DMS53 treated with DMSO at 0.1 percent for 48 hours (cell line): ENCODE data around the gene ADO.

ENCODE experiments used
- DNase-seq: peaks from one replicate; lab custom pipeline; 2025; ENCODE audit not compliant: unreplicated experiment; lab: John Stamatoyannopoulos, UW

Gene ADO

GRCh38 chr10:62792261-62792660 is 12.3 kb upstream of the ADO start:
- no peak for DNase-seq

- DNase-seq = no peak
Observed at GRCh38 chr10:62794306-62794705, 10.2 kb upstream of the ADO start.

DNA sequence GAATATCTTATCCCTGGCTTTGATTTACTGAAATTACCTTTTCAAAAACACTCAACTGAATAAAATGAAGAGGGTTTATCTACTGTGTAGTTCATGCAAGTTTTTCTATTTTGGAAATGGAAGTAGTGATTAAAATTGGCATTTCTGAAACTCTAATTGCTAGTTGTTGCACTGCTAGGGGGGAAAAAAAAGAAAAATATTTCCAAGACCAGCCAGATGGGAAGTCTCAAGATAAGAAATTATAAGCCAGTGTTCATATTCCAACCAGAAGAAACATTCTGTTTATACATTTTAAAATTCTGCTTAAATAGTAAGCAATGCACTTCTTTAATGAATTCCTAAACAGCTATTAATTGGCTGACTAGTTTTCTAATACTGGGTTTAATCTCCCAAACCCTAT is 9.4 kb upstream of the ADO start:
- no peak for DNase-seq

GRCh38 chr10:62795762-62796161 is 8.8 kb upstream of the ADO start:
- no peak for DNase-seq

GRCh38 chr10:62796896-62797295 is 7.6 kb upstream of the ADO start:
- DNase-seq = no peak

DNA sequence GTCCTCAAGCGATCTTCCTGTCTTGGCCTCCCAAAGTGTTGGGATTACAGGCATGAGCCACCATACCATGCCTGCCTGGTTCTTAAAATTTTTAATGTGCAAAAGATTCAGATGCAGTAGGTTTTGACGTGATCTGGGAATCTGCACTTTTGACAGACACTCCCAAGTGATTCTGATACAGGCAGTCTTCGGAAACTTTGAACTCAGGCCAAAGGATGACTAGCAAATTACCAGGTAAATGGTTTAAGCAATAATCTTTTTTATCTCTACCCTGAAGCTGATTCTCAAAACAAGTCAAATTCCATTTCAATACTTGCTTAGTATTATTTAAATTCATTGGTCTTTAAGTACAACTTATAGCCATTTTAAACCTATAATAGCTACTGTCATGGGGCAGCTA is 2.6 kb upstream of the ADO start:
- no peak for DNase-seq

DNA sequence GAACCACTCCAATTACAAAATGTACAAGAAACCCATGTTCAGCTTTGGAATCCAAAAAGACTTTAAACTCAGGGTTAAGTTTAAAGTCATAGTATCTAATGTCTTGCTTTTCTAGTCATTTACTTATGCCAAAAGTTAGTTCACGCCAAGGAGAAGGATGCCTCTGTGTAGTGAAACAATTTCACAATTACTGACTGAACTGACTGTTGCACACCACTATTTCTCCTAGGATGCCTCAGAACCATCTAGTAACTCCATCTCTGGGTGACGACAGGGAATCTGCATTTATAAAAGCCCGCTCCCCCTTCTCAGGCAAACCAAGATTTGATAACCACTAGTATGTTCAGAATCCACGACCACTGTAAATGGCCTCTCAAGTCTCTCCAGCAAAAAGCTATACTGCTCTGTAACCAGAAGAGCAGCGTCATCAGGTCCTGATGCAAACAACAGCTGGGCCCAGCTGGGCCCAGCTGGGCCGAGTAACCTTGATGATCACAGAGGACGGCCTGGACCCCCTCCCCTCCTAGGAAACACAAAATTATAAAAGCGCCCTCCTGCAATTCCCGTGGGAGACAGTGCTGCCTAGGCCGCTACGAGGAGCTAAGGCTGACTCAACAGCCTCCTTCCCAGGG is 680 bp upstream of the ADO start:
- no peak for DNase-seq

GRCh38 chr10:62805231-62806099 is 945 bp downstream of the ADO start:
- no peak for DNase-seq

DNA sequence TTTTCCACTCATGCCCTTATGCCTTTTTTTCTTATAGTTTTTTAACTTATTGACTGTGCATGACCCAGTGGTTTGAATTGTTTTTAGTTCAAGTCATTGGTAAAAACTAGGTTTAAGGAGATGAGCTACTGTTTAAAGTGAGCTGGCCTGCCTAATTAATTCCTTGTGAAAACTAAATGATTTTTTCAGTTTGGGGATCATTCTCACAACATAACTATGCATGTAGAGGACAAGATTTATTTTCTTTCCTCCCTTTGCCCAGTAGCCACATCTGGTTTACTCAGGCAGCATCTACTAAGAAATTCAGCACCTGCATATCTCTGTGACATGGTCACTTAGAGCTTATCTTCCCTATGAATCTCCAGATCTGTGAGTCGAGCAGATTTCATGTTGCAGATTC is 1.7 kb downstream of the ADO start:
- DNase-seq = no peak

DNA sequence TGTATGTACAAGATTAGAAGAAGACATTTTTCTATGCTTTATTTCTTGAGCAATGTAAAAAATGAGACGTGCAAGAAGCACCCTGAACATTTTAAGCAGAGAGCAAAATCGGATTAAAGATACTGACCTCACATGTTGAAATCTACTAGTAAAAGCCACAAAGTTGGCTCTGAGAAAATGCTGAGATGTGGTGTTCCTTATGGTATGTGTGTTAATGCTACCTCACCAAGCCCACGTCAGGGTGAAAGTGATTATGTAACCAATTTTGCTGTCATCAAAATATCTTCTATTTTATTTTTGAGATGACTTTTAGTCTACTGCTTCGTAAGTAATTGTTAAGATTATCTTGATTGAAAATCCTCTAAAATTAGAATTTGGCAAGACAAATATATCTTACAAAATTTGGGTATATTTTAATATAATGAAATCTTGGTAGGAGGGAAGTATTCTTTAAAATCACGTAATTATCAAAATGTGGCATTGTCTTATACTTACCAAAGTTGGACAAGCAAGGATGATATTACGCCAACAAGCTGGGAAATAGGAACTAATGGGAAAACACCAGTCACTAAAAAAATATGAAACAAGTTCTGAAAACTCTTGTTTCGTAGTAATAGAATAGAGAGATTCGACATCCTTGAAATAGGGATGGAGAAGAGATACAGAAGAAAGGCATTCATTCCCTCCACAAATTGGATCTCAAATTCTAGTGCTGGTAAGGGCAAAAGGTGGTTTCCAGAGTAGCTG is 5.8 kb downstream of the ADO start:
- DNase-seq = no peak

- no peak for DNase-seq
Observed at GRCh38 chr10:62811159-62811875, 6.8 kb downstream of the ADO start.

DNA sequence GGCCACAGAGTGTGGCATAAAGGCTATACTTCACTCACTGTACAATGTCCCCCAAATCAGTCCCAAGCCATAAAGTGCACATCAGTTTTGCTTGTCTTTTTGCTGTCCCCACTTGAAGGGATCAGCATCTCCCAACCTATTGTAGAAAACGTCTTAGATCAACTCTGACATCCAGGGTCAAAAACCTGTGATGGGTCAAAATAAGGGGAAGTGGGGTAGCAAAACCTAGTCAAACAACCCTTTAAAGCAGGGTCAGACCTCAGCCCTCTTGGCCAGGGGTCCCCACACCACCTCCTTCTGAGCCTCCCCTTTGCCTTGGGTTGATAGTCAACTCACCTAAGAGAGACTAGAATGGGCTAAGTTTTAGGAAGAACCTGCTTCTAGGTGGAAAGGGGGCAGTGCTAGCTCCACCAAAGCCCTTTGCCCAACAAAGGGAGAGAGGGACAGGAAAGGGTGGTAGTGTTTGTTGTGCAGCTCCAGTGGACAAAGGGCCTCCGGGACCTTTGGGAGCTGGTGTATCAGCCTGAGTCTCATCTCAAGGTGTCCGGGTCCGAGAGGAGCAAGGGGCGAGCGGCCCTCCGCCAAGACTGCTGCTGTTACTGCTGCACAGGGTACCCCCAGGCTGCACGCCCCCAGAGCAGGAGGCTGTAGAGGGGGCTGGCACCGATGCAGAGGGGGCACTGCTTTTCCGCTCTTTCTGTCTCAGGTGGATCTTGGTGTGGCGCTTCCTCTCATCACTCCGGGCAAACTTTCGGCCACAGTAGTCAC is 8.3 kb downstream of the ADO start:
- no peak for DNase-seq

GRCh38 chr10:62813453-62813852 is 8.9 kb downstream of the ADO start:
- DNase-seq = no peak

- no peak for DNase-seq
Observed at GRCh38 chr10:62813981-62814380, 9.5 kb downstream of the ADO start.

DNA sequence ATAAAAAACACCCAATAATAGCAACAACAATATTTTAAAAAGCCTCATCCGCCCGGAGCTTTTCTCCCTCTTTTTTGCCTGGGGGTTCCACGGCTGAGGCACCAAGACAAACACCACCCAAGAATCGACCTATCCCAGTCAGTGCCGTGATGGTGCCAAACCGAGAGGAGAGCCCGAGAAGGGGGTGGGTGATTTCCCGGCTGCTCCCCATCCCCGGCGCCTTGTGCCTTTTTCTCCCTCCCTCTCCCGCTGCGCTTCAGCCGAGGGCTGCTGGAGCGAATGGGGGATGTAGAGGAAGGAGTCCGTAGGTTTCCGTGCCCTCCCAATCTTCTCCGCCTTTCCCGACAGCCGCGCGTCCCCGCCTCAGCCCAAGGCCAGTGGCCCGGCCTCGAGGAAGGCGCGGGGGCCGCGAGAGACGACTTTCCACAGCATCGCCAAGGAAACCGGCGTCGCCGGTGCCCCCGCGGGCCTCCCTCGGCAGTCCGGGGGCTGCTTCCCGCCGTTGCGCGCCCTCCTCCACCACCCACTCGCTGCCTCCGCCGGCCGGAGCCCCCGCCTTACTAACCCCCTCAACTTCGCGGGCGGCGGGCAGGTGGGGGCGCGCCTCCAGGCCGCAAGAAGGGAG is 10.3 kb downstream of the ADO start:
- no peak for DNase-seq

DNA sequence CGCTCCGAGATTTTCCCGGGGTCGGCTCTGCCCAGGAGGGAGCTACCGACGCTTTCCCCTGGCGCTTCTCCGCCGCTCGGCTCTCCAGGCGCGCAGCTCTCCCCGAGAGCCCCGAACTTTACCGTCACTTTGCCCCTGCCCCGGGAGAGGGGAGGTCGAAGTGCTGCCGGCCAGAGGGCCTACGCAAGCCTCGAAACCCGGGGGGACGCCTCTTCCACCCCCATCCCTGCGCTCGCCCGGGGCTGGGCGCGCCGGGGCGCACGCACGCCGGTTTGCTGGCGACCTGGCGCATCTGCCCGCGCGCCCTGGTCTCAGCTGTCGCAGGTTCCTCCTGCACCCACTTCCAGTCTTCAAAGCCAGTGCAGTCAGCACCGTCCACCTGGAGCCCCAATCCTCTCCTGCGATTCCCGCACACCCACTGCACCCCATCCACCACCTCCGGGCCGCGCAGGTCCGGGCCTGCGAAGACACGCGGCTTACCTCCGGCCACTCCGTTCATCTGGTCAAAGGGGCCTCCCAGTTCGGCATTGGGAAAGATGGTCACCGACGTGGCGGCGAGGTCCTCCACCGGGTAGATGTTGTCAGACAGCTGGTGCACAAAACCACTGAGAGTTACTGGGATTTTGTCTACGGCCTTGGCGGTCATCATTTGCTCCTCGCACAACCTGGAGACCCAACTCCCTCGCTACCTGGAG is 11.0 kb downstream of the ADO start:
- DNase-seq = peak; percentile 27

DNA sequence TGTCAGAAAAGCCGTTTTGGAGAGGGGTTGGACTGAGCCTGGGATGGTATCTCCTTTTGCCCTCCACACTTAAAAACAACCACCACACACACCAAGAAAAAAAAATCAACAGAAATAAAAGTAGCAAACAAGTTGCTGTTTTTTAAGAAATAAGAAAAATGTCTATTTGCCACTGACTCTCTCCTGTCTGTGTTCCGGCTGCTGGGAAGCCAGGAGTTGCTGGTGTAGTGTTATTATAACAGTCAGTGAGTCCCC is 11.5 kb downstream of the ADO start:
- DNase-seq = no peak

- DNase-seq = peak; percentile 80
Observed at GRCh38 chr10:62816331-62817120, 12.0 kb downstream of the ADO start, which contains the start of gene EGR2. EGR2 (minus strand) TSS chr10:62816366; CDS start chr10:62816029, 337 bp downstream.
